ENCODE measurements around the gene FSTL4. TPM values are rescaled to one million over a fixed set of nuclear protein-coding genes. Genes with fewer than 3 reads are reported as not detected.

The FSTL4 gene
- total RNA-seq, 2 donors from 2014 or later, result 4.4 to 5.5 TPM

GRCh38 chr5:133382661-133383579 is 229.4 kb downstream of the FSTL4 start:
- no peak overlapping the region for H3K4me3 ChIP-seq (ENCODE audit: low read length)
- H3K27ac ChIP-seq (ENCODE audit: low read depth, low read length), result no peak overlapping the region
- H3K27ac Mint-ChIP-seq, result no peak overlapping the region

GRCh38 chr5:133381571-133382365 is 230.6 kb downstream of the FSTL4 start:
- no peaks in the 10 kb centered on the region for H3K36me3 ChIP-seq (ENCODE audit: control insufficient read depth, insufficient read depth, low read length)
- Mint-ChIP-seq H3K27me3 (ENCODE audit: insufficient read depth) (no peaks in the 10 kb centered on the region), H3K36me3 (ENCODE audit: low read depth) (peaks cover 2% of the 10 kb centered on the region), H3K9me3 (peaks cover 23% of the 10 kb centered on the region), H3K4me1 (peaks cover 6% of the 10 kb centered on the region), H3K27ac (no peak overlapping the region), H3K4me3 (no peak overlapping the region)
- 88 to 90% methylated on average over 10 to 14 of the region's 14 CpGs for WGBS, 2 experiments (ENCODE audit: insufficient coverage in 1 of 2, insufficient read length in 1 of 2)
- DNase-seq, result peak; percentile 25
- peaks cover 19% of the 10 kb centered on the region for H3K9me3 ChIP-seq (ENCODE audit: control insufficient read depth, low read length)
- no peak overlapping the region for H3K4me3 ChIP-seq (ENCODE audit: low read length)
- H3K9ac ChIP-seq (ENCODE audit: extremely low read depth, low read length, poor library complexity, severe bottlenecking), result no peak overlapping the region
- no peaks in the 10 kb centered on the region for H3K27me3 ChIP-seq (ENCODE audit: control insufficient read depth, insufficient read depth, low read length, poor library complexity, severe bottlenecking)
- H3K27ac ChIP-seq (ENCODE audit: low read depth, low read length), result no peak overlapping the region
- H3K4me1 ChIP-seq (ENCODE audit: control insufficient read depth, insufficient read depth, low read length), result no peaks in the 10 kb centered on the region
- TF ChIP-seq CTCF (conservative IDR thresholded peaks at IDR 0.05), result no peak

More at GRCh38 chr5:133382661-133383579, 229.4 kb downstream of the FSTL4 start:
- WGBS, 2 experiments (ENCODE audit: insufficient coverage in 1 of 2, insufficient read length in 1 of 2), result 90 to 92% methylated on average over 6 to 8 of the region's 8 CpGs
- no peaks in the 10 kb centered on the region for H3K27me3 Mint-ChIP-seq (ENCODE audit: insufficient read depth)
- Histone ChIP-seq H3K27me3 (ENCODE audit: control insufficient read depth, insufficient read depth, low read length, poor library complexity, severe bottlenecking) (no peaks in the 10 kb centered on the region), H3K36me3 (ENCODE audit: control insufficient read depth, insufficient read depth, low read length) (no peaks in the 10 kb centered on the region), H3K9ac (ENCODE audit: extremely low read depth, low read length, poor library complexity, severe bottlenecking) (no peak overlapping the region), H3K4me1 (ENCODE audit: control insufficient read depth, insufficient read depth, low read length) (no peaks in the 10 kb centered on the region), H3K9me3 (ENCODE audit: control insufficient read depth, low read length) (peaks cover 8% of the 10 kb centered on the region)
- no peaks in the 10 kb centered on the region for H3K36me3 Mint-ChIP-seq (ENCODE audit: low read depth)
- H3K4me1 Mint-ChIP-seq, result peaks cover 6% of the 10 kb centered on the region
- H3K4me3 Mint-ChIP-seq, result no peak overlapping the region
- no peak for DNase-seq
- TF ChIP-seq CTCF (conservative IDR thresholded peaks at IDR 0.05), result no peak
- peaks cover 11% of the 10 kb centered on the region for H3K9me3 Mint-ChIP-seq

- H3K27ac Mint-ChIP-seq, result no peak overlapping the region
- 93 to 100% methylated on average over 1 to 3 of the region's 3 CpGs for WGBS, 2 experiments (ENCODE audit: insufficient coverage in 1 of 2, insufficient read length in 1 of 2)
- Histone ChIP-seq H3K4me3 (ENCODE audit: low read length) (no peak overlapping the region), H3K36me3 (ENCODE audit: control insufficient read depth, insufficient read depth, low read length) (no peaks in the 10 kb centered on the region), H3K9me3 (ENCODE audit: control insufficient read depth, low read length) (peaks cover 20% of the 10 kb centered on the region), H3K27ac (ENCODE audit: low read depth, low read length) (no peak overlapping the region), H3K9ac (ENCODE audit: extremely low read depth, low read length, poor library complexity, severe bottlenecking) (no peak overlapping the region), H3K27me3 (ENCODE audit: control insufficient read depth, insufficient read depth, low read length, poor library complexity, severe bottlenecking) (no peaks in the 10 kb centered on the region), H3K4me1 (ENCODE audit: control insufficient read depth, insufficient read depth, low read length) (no peaks in the 10 kb centered on the region)
- no peaks in the 10 kb centered on the region for H3K27me3 Mint-ChIP-seq (ENCODE audit: insufficient read depth)
- no peak overlapping the region for H3K4me3 Mint-ChIP-seq
- no peak for TF ChIP-seq CTCF (conservative IDR thresholded peaks at IDR 0.05)
- peaks cover 6% of the 10 kb centered on the region for H3K4me1 Mint-ChIP-seq
- H3K36me3 Mint-ChIP-seq (ENCODE audit: low read depth), result peaks cover 6% of the 10 kb centered on the region
- H3K9me3 Mint-ChIP-seq, result peaks cover 28% of the 10 kb centered on the region
- DNase-seq, result no peak
Measured at GRCh38 chr5:133381041-133381440, 231.3 kb downstream of the FSTL4 start.
